Tibial nerve (tissue), 4 donors: ENCODE results near the gene EPB41L1.

Experiments used
- EP300 ChIP-seq, 2 donors: sonication (generic); formaldehyde crosslinking; IDR thresholded peaks; one replicate each; pipeline ENCODE4 v1.6.1; 2017; ENCODE audit warnings: antibody characterized with exemption in 2 of 2, mild to moderate bottlenecking in 1 of 2
- POLR2A ChIP-seq, 2 donors: fragments of 450-650 bp; IDR thresholded peaks; one replicate each; pipeline ENCODE4 v1.6.1; 2017; ENCODE audit warnings: antibody characterized with exemption in 2 of 2, mild to moderate bottlenecking in 2 of 2, moderate library complexity in 2 of 2
- TF ChIP-seq, protein P1 (sequence below), 5 experiments: fragments of 200-600 bp in 3 of 5; fragments of 450-650 bp in 2 of 5; sonication (generic) in 3 of 5; IDR thresholded peaks; one replicate each; pipeline ENCODE4 v1.5.1; 2016 to 2019; ENCODE audit warnings: antibody characterized with exemption in 5 of 5, mild to moderate bottlenecking in 3 of 5, moderate library complexity in 2 of 5

DNA sequence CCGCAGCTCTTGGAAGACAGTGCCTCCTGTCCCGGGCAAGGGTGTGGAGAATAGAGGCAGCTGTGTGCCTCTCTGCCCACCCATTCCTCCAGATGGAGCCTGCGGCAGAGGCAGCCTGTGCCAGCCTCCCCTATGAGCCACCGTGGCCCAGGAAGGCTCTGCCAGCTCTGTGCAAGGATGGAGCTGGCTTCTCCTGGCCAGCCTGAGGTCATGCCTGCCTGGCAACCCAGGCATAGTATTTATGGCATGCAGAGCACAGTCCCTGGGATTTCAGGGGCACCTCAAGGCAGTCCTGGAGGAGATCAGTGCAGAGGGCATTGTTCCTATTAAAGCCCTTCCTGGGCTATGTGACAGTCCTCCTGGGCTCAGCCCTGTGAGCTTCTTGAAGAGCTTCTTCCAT lies 1.5 kb downstream of the EPB41L1 start:
- TF ChIP-seq POLR2A (IDR thresholded peaks at IDR 0.05) (no peak), EP300 (IDR thresholded peaks at IDR 0.05) (no peak)
- TF ChIP-seq, protein P1, sequence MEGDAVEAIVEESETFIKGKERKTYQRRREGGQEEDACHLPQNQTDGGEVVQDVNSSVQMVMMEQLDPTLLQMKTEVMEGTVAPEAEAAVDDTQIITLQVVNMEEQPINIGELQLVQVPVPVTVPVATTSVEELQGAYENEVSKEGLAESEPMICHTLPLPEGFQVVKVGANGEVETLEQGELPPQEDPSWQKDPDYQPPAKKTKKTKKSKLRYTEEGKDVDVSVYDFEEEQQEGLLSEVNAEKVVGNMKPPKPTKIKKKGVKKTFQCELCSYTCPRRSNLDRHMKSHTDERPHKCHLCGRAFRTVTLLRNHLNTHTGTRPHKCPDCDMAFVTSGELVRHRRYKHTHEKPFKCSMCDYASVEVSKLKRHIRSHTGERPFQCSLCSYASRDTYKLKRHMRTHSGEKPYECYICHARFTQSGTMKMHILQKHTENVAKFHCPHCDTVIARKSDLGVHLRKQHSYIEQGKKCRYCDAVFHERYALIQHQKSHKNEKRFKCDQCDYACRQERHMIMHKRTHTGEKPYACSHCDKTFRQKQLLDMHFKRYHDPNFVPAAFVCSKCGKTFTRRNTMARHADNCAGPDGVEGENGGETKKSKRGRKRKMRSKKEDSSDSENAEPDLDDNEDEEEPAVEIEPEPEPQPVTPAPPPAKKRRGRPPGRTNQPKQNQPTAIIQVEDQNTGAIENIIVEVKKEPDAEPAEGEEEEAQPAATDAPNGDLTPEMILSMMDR (IDR thresholded peaks at IDR 0.05) = no peak
